ENCODE results near the gene KDM1B. TPM values are rescaled to one million over a fixed set of nuclear protein-coding genes. Genes with fewer than 3 reads are reported as not detected.

The KDM1B gene
- total and polyA plus RNA-seq, 9 of the 15 experiments (the other 6 are each of a cell fraction or from before 2014, with no cell fraction given), result 1.4 to 58.9 (median 36.3) TPM

GRCh38 chr6:18162401-18162800 lies 7.2 kb downstream of the KDM1B start:
- CTCF ChIA-PET (ENCODE audit: low intra/inter-chr PET ratio), result no interaction called here
- Histone ChIP-seq H4K20me1 (replicated peaks; ENCODE audit: control insufficient read depth, insufficient read depth, low read length) (no peaks in the 10 kb centered on the region), H3K36me3 (ENCODE audit: control insufficient read depth, insufficient read depth, low read length) (peaks cover 67% of the 10 kb centered on the region), H3K4me1 (replicated peaks in 1 of 2; ENCODE audit: control insufficient read depth in 2 of 2, insufficient read depth in 2 of 2, low read length in 2 of 2) (peaks cover 0 to 10% of the 10 kb centered on the region in 2 experiments; a peak in 4 of 5 replicates), H3K4me2 (ENCODE audit: insufficient read depth, low read length) (no peak overlapping the region), H3K79me2 (ENCODE audit: control insufficient read depth, insufficient read depth, low read length) (no peaks in the 10 kb centered on the region), H3K27me3 (ENCODE audit: control insufficient read depth in 2 of 2, insufficient read depth in 2 of 2, low read length in 2 of 2) (no peaks in the 10 kb centered on the region), H2AFZ (ENCODE audit: low read depth, low read length) (no peak overlapping the region), H3K9ac (ENCODE audit: insufficient read depth in 1 of 2, low read depth in 2 of 2, low read length in 2 of 2) (no peak overlapping the region), H3K9me1 (ENCODE audit: control insufficient read depth, insufficient read depth, low read length) (no peaks in the 10 kb centered on the region), H3K9me3 (replicated peaks; ENCODE audit: control insufficient read depth, insufficient read depth, low read depth, low read length) (no peaks in the 10 kb centered on the region), H3K27ac (ENCODE audit: extremely low read depth, low read depth, low read length) (no peak overlapping the region), H3K4me3 (no peak overlapping the region)
- BruUV-seq (replicated peaks), result no TSS peak
- POLR2A ChIA-PET, result interaction anchor here (0.6 kb wide), 1 partner anchor 270 kb away, joined by 3 read pairs; no protein-coding TSS in a partner anchor
- intact Hi-C loops (cut with micrococcal nuclease) (no loop called here), in situ Hi-C loops (cut with MboI) (no loop called here)
- ATAC-seq (no peak), DNase-seq (ENCODE audit: extremely low read depth in 1 of 4, low spot score in 3 of 4) (no peak), FAIRE-seq (no peak)
- WGBS (ENCODE audit: insufficient coverage, low coverage, missing lambda C conversion rate), result 65% methylated on average over 2 of the region's 2 CpGs
- no peak for TF ChIP-seq ZNF785 (CRISPR knock-in tag; IDR thresholded peaks at IDR 0.05)

GRCh38 chr6:18165751-18166150 lies 10.5 kb downstream of the KDM1B start:
- peaks cover 74% of the 10 kb centered on the region for H3K36me3 ChIP-seq (ENCODE audit: control insufficient read depth, insufficient read depth, low read length)
- H3K9ac ChIP-seq (ENCODE audit: insufficient read depth in 1 of 2, low read depth in 2 of 2, low read length in 2 of 2), result no peak overlapping the region
- H2AFZ ChIP-seq (ENCODE audit: low read depth, low read length), result no peak overlapping the region
- no TSS peak for BruUV-seq (replicated peaks)
- WGBS (ENCODE audit: insufficient coverage, low coverage, missing lambda C conversion rate), result 89% methylated on average over 4 of the region's 4 CpGs
- H3K9me3 ChIP-seq (replicated peaks; ENCODE audit: control insufficient read depth, insufficient read depth, low read depth, low read length), result peaks cover 2% of the 10 kb centered on the region; the same call in 1 of the 2 replicates
- TF ChIP-seq MXI1 (IDR thresholded peaks at IDR 0.05; ENCODE audit: low read depth, low read length), result no peak
- no peak for TF ChIP-seq NFRKB (IDR thresholded peaks at IDR 0.05; ENCODE audit: low read depth)
- no peak for TF ChIP-seq NKRF (IDR thresholded peaks at IDR 0.05; ENCODE audit: borderline replicate concordance)
- no peak for TF ChIP-seq KDM5B (IDR thresholded peaks at IDR 0.05; ENCODE audit: insufficient replicate concordance, low read depth, low read length)
- TF ChIP-seq CC2D1A (IDR thresholded peaks at IDR 0.05), result no peak
- TF ChIP-seq ZKSCAN1 (IDR thresholded peaks at IDR 0.05; ENCODE audit: low read depth, low read length), result no peak
- no peak for TF ChIP-seq SPI1 (IDR thresholded peaks at IDR 0.05; ENCODE audit: borderline replicate concordance, low read depth, low read length)
- TF ChIP-seq ZNF282 (CRISPR knock-in tag; IDR thresholded peaks at IDR 0.05), result no peak
- H3K79me2 ChIP-seq (ENCODE audit: control insufficient read depth, insufficient read depth, low read length), result no peaks in the 10 kb centered on the region
- no peak overlapping the region for H3K27ac ChIP-seq (ENCODE audit: extremely low read depth, low read depth, low read length)
- no peaks in the 10 kb centered on the region for H3K27me3 ChIP-seq (ENCODE audit: control insufficient read depth in 2 of 2, insufficient read depth in 2 of 2, low read length in 2 of 2)
- DNase-seq (ENCODE audit: extremely low read depth in 1 of 4, low spot score in 3 of 4) (no peak), ATAC-seq (no peak), FAIRE-seq (no peak)
- peaks cover 0 to 9% of the 10 kb centered on the region in 2 experiments; a peak in 4 of 5 replicates for H3K4me1 ChIP-seq (replicated peaks in 1 of 2; ENCODE audit: control insufficient read depth in 2 of 2, insufficient read depth in 2 of 2, low read length in 2 of 2)
- H3K4me2 ChIP-seq (ENCODE audit: insufficient read depth, low read length), result no peak overlapping the region
- no peaks in the 10 kb centered on the region for H4K20me1 ChIP-seq (replicated peaks; ENCODE audit: control insufficient read depth, insufficient read depth, low read length)
- in situ Hi-C loops (cut with MboI), result no loop called here
- H3K9me1 ChIP-seq (ENCODE audit: control insufficient read depth, insufficient read depth, low read length), result no peaks in the 10 kb centered on the region
- intact Hi-C loops (cut with micrococcal nuclease), result no loop called here
- ChIA-PET CTCF (ENCODE audit: low intra/inter-chr PET ratio) (no interaction called here), POLR2A (interaction anchor here (1.1 kb wide), 1 partner anchor 25 kb away, joined by 6 read pairs; no protein-coding TSS in a partner anchor)
- H3K4me3 ChIP-seq, result no peak overlapping the region

Data from K562 (cell line).